ENCODE results near the gene HIPK1. TPM values are rescaled to one million over a fixed set of nuclear protein-coding genes. Genes with fewer than 3 reads are reported as not detected.
A peak's percentile ranks its signal among the peaks of the same experiment; 100 is the strongest.

HIPK1 gene
- total and polyA plus RNA-seq, 10 donors = 7.1 to 92.3 (median 75.5) TPM

- Histone ChIP-seq H3K9me3 (no peaks in the 10 kb centered on the region), H3K4me1 (peaks cover 0 to 10% (median 0%) of the 10 kb centered on the region in 6 donors), H3K27me3 (replicated peaks in 1 of 7) (no peaks in the 10 kb centered on the region), H3K27ac (no peak overlapping the region), H3K36me3 (peaks cover 0 to 100% (median 69%) of the 10 kb centered on the region in 6 donors), H3K4me3 (no peak overlapping the region)
- WGBS, 5 donors = 71 to 93% (median 87%) methylated on average over 1 of the region's 1 CpG
- intact Hi-C loops (cut with DNase I; ENCODE audit: low total_unique reads) = no loop called here
- TF ChIP-seq CTCF (IDR thresholded peaks at IDR 0.05 in 8 of 11, conservative IDR thresholded peaks at IDR 0.05 in 3 of 11) = no peak
- TF ChIP-seq POLR2AphosphoS5 (IDR thresholded peaks at IDR 0.05) = no peak
- no peak for TF ChIP-seq POLR2A (IDR thresholded peaks at IDR 0.05)
- DNase-seq = no peak
These were observed 29.6 kb downstream of the HIPK1 start for GRCh38 chr1:113958691-113959090.

- WGBS, 5 donors = 92 to 94% (median 92%) methylated on average over 12 of the region's 12 CpGs
- no peak for DNase-seq
- no peaks in the 10 kb centered on the region for H3K27me3 ChIP-seq (replicated peaks in 1 of 7)
- TF ChIP-seq CTCF (IDR thresholded peaks at IDR 0.05 in 8 of 11, conservative IDR thresholded peaks at IDR 0.05 in 3 of 11) (peak in 1 of 11 experiments; percentile 11), POLR2A (IDR thresholded peaks at IDR 0.05) (no peak), POLR2AphosphoS5 (IDR thresholded peaks at IDR 0.05) (peak in 1 of 3 donors; percentile 24)
- H3K27ac ChIP-seq = no peak overlapping the region
- no peak overlapping the region for H3K4me3 ChIP-seq
- peaks cover 4 to 100% (median 74%) of the 10 kb centered on the region in 6 donors for H3K36me3 ChIP-seq
- H3K9me3 ChIP-seq = no peaks in the 10 kb centered on the region
- intact Hi-C loops (cut with DNase I; ENCODE audit: low total_unique reads) = no loop called here
- H3K4me1 ChIP-seq = peaks cover 0 to 5% (median 0%) of the 10 kb centered on the region in 6 donors
These were observed 34.3 kb downstream of the HIPK1 start for GRCh38 chr1:113963281-113963906.

GRCh38 chr1:113965703-113966412 is 36.7 kb downstream of the HIPK1 start:
- Histone ChIP-seq H3K27me3 (replicated peaks in 1 of 7) (no peaks in the 10 kb centered on the region), H3K4me3 (no peak overlapping the region), H3K4me1 (peaks cover 0 to 5% (median 0%) of the 10 kb centered on the region in 6 donors), H3K27ac (no peak overlapping the region), H3K36me3 (peaks cover 12 to 100% (median 86%) of the 10 kb centered on the region in 6 donors), H3K9me3 (no peaks in the 10 kb centered on the region)
- intact Hi-C loops (cut with DNase I; ENCODE audit: low total_unique reads) = no loop called here
- 89 to 97% (median 94%) methylated on average over 4 of the region's 4 CpGs for WGBS, 5 donors
- no peak for DNase-seq
- TF ChIP-seq POLR2A (IDR thresholded peaks at IDR 0.05) (no peak), CTCF (IDR thresholded peaks at IDR 0.05 in 8 of 11, conservative IDR thresholded peaks at IDR 0.05 in 3 of 11) (no peak), POLR2AphosphoS5 (IDR thresholded peaks at IDR 0.05) (no peak)

- no peaks in the 10 kb centered on the region for H3K27me3 ChIP-seq (replicated peaks in 1 of 7)
- peaks cover 24 to 41% (median 29%) of the 10 kb centered on the region in 6 donors for H3K4me1 ChIP-seq
- H3K36me3 ChIP-seq = peaks cover 16 to 83% (median 57%) of the 10 kb centered on the region in 6 donors
- TF ChIP-seq POLR2AphosphoS5 (IDR thresholded peaks at IDR 0.05) = peak in 1 of 3 donors; percentile 46
- TF ChIP-seq CTCF (IDR thresholded peaks at IDR 0.05 in 8 of 11, conservative IDR thresholded peaks at IDR 0.05 in 3 of 11) = no peak
- no peak overlapping the region for H3K27ac ChIP-seq
- WGBS, 5 donors = 85 to 95% (median 89%) methylated on average over 9 of the region's 9 CpGs
- no peak overlapping the region for H3K4me3 ChIP-seq
- intact Hi-C loops (cut with DNase I; ENCODE audit: low total_unique reads) = no loop called here
- no peaks in the 10 kb centered on the region for H3K9me3 ChIP-seq
- no peak for DNase-seq
These were observed 43.8 kb downstream of the HIPK1 start for GRCh38 chr1:113972954-113973353.

All from spleen (tissue), 11 donors.